Measurements from ENCODE around the gene AFF3. TPM values are rescaled to one million over a fixed set of nuclear protein-coding genes. Genes with fewer than 3 reads are reported as not detected.

AFF3 gene
- total and polyA plus RNA-seq, 7 experiments from 2014 or later: 3.0 to 24.1 (median 19.8) TPM

GRCh38 chr2:99787769-99788382, 354.5 kb downstream of the AFF3 start:
- H3K4me1 Mint-ChIP-seq: no peaks in the 10 kb centered on the region
- no peaks in the 10 kb centered on the region for H3K27me3 Mint-ChIP-seq
- no peak overlapping the region for H3K27ac ChIP-seq (ENCODE audit: low read depth, low read length)
- no peaks in the 10 kb centered on the region for H3K9me3 ChIP-seq (ENCODE audit: control insufficient read depth in 2 of 3, low read length in 3 of 3)
- H3K4me1 ChIP-seq (ENCODE audit: control insufficient read depth in 2 of 2, insufficient read depth in 2 of 2, low read length in 2 of 2): no peaks in the 10 kb centered on the region
- no peak overlapping the region for H3K4me3 Mint-ChIP-seq
- no peaks in the 10 kb centered on the region for H3K27me3 ChIP-seq (ENCODE audit: control insufficient read depth in 2 of 2, insufficient read depth in 2 of 2, low read length in 2 of 2)
- ATAC-seq (peak; percentile 67), DNase-seq (no peak)
- intact Hi-C loops (cut with micrococcal nuclease): no loop called here
- no peaks in the 10 kb centered on the region for H3K36me3 ChIP-seq (ENCODE audit: control insufficient read depth in 2 of 3, insufficient read depth in 3 of 3, low read length in 3 of 3)
- H3K4me3 ChIP-seq (ENCODE audit: low read length): no peak overlapping the region
- CTCF ChIA-PET: no interaction called here
- no peaks in the 10 kb centered on the region for H3K9me3 Mint-ChIP-seq
- no peak overlapping the region for H3K27ac Mint-ChIP-seq
- peaks cover 0 to 16% (median 0%) of the 10 kb centered on the region in 5 donors for H3K36me3 Mint-ChIP-seq
- POLR2A ChIA-PET: no interaction called here

- Histone ChIP-seq H3K36me3 (ENCODE audit: control insufficient read depth in 2 of 3, insufficient read depth in 3 of 3, low read length in 3 of 3) (no peaks in the 10 kb centered on the region), H3K4me3 (ENCODE audit: low read length) (no peak overlapping the region), H3K4me1 (ENCODE audit: control insufficient read depth in 2 of 2, insufficient read depth in 2 of 2, low read length in 2 of 2) (no peaks in the 10 kb centered on the region), H3K27ac (ENCODE audit: low read depth, low read length) (no peak overlapping the region), H3K9me3 (ENCODE audit: control insufficient read depth in 2 of 3, low read length in 3 of 3) (no peaks in the 10 kb centered on the region), H3K27me3 (ENCODE audit: control insufficient read depth in 2 of 2, insufficient read depth in 2 of 2, low read length in 2 of 2) (no peaks in the 10 kb centered on the region)
- Mint-ChIP-seq H3K4me1 (no peaks in the 10 kb centered on the region), H3K27me3 (no peaks in the 10 kb centered on the region), H3K4me3 (no peak overlapping the region), H3K9me3 (no peaks in the 10 kb centered on the region), H3K27ac (no peak overlapping the region), H3K36me3 (peaks cover 0 to 18% (median 5%) of the 10 kb centered on the region in 5 donors)
- ChIA-PET POLR2A (no interaction called here), CTCF (no interaction called here)
- intact Hi-C loops (cut with micrococcal nuclease): no loop called here
- ATAC-seq (no peak), DNase-seq (no peak)
Measured at GRCh38 chr2:99786636-99787390, 355.6 kb downstream of the AFF3 start.

GRCh38 chr2:99784946-99785345, 357.4 kb downstream of the AFF3 start:
- CTCF ChIA-PET: no interaction called here
- H3K9me3 ChIP-seq (ENCODE audit: control insufficient read depth in 2 of 3, low read length in 3 of 3): peaks cover 0 to 3% (median 0%) of the 10 kb centered on the region in 3 experiments
- H3K27me3 ChIP-seq (ENCODE audit: control insufficient read depth in 2 of 2, insufficient read depth in 2 of 2, low read length in 2 of 2): no peaks in the 10 kb centered on the region
- H3K27ac ChIP-seq (ENCODE audit: low read depth, low read length): no peak overlapping the region
- no peaks in the 10 kb centered on the region for H3K4me1 ChIP-seq (ENCODE audit: control insufficient read depth in 2 of 2, insufficient read depth in 2 of 2, low read length in 2 of 2)
- Mint-ChIP-seq H3K36me3 (peaks cover 0 to 27% (median 18%) of the 10 kb centered on the region in 5 donors), H3K9me3 (peaks cover 0 to 15% (median 11%) of the 10 kb centered on the region in 11 donors), H3K4me3 (no peak overlapping the region), H3K4me1 (peaks cover 0 to 3% (median 0%) of the 10 kb centered on the region in 7 donors), H3K27ac (no peak overlapping the region), H3K27me3 (no peaks in the 10 kb centered on the region)
- intact Hi-C loops (cut with micrococcal nuclease): no loop called here
- ATAC-seq (no peak), DNase-seq (no peak)
- H3K4me3 ChIP-seq (ENCODE audit: low read length): no peak overlapping the region
- POLR2A ChIA-PET: no interaction called here
- H3K36me3 ChIP-seq (ENCODE audit: control insufficient read depth in 2 of 3, insufficient read depth in 3 of 3, low read length in 3 of 3): no peaks in the 10 kb centered on the region

GRCh38 chr2:99784282-99784681, 358.1 kb downstream of the AFF3 start:
- Mint-ChIP-seq H3K4me1 (peaks cover 0 to 4% (median 0%) of the 10 kb centered on the region in 7 donors), H3K4me3 (no peak overlapping the region), H3K9me3 (peaks cover 2 to 21% (median 12%) of the 10 kb centered on the region in 11 donors), H3K27ac (no peak overlapping the region), H3K36me3 (peaks cover 0 to 29% (median 24%) of the 10 kb centered on the region in 5 donors), H3K27me3 (no peaks in the 10 kb centered on the region)
- DNase-seq (no peak), ATAC-seq (no peak)
- ChIA-PET POLR2A (no interaction called here), CTCF (no interaction called here)
- peaks cover 0 to 6% (median 0%) of the 10 kb centered on the region in 3 experiments for H3K9me3 ChIP-seq (ENCODE audit: control insufficient read depth in 2 of 3, low read length in 3 of 3)
- no peak overlapping the region for H3K4me3 ChIP-seq (ENCODE audit: low read length)
- H3K4me1 ChIP-seq (ENCODE audit: control insufficient read depth in 2 of 2, insufficient read depth in 2 of 2, low read length in 2 of 2): no peaks in the 10 kb centered on the region
- intact Hi-C loops (cut with micrococcal nuclease): no loop called here
- no peaks in the 10 kb centered on the region for H3K27me3 ChIP-seq (ENCODE audit: control insufficient read depth in 2 of 2, insufficient read depth in 2 of 2, low read length in 2 of 2)
- H3K27ac ChIP-seq (ENCODE audit: low read depth, low read length): no peak overlapping the region
- no peaks in the 10 kb centered on the region for H3K36me3 ChIP-seq (ENCODE audit: control insufficient read depth in 2 of 3, insufficient read depth in 3 of 3, low read length in 3 of 3)

GRCh38 chr2:99780276-99780675, 362.1 kb downstream of the AFF3 start:
- no peak overlapping the region for H3K27ac ChIP-seq (ENCODE audit: low read depth, low read length)
- no peaks in the 10 kb centered on the region for H3K27me3 Mint-ChIP-seq
- H3K27me3 ChIP-seq (ENCODE audit: control insufficient read depth in 2 of 2, insufficient read depth in 2 of 2, low read length in 2 of 2): no peaks in the 10 kb centered on the region
- no peaks in the 10 kb centered on the region for H3K36me3 ChIP-seq (ENCODE audit: control insufficient read depth in 2 of 3, insufficient read depth in 3 of 3, low read length in 3 of 3)
- H3K4me1 ChIP-seq (ENCODE audit: control insufficient read depth in 2 of 2, insufficient read depth in 2 of 2, low read length in 2 of 2): no peaks in the 10 kb centered on the region
- peaks cover 0 to 40% (median 38%) of the 10 kb centered on the region in 5 donors for H3K36me3 Mint-ChIP-seq
- no peak overlapping the region for H3K4me3 ChIP-seq (ENCODE audit: low read length)
- DNase-seq: no peak
- peaks cover 0 to 6% (median 0%) of the 10 kb centered on the region in 7 donors for H3K4me1 Mint-ChIP-seq
- H3K27ac Mint-ChIP-seq: no peak overlapping the region
- H3K9me3 Mint-ChIP-seq: peaks cover 6 to 33% (median 16%) of the 10 kb centered on the region in 11 donors
- peak overlapping the region in 1 of 10 donors; percentile 8 for H3K4me3 Mint-ChIP-seq
- ATAC-seq: no peak
- POLR2A ChIA-PET: interaction anchor here (0.8 kb wide), 1 partner anchor 519 kb away, joined by 3 read pairs; no protein-coding TSS in a partner anchor
- intact Hi-C loops (cut with micrococcal nuclease): no loop called here
- peaks cover 0 to 6% (median 0%) of the 10 kb centered on the region in 3 experiments for H3K9me3 ChIP-seq (ENCODE audit: control insufficient read depth in 2 of 3, low read length in 3 of 3)
- CTCF ChIA-PET: no interaction called here

GRCh38 chr2:99779276-99779675, 363.1 kb downstream of the AFF3 start:
- Mint-ChIP-seq H3K4me1 (peaks cover 0 to 7% (median 0%) of the 10 kb centered on the region in 7 donors), H3K36me3 (peaks cover 0 to 38% (median 37%) of the 10 kb centered on the region in 5 donors), H3K27ac (no peak overlapping the region), H3K27me3 (peaks cover 0 to under 1% (median 0%) of the 10 kb centered on the region in 5 donors), H3K9me3 (peaks cover 7 to 36% (median 16%) of the 10 kb centered on the region in 11 donors), H3K4me3 (no peak overlapping the region)
- Histone ChIP-seq H3K36me3 (ENCODE audit: control insufficient read depth in 2 of 3, insufficient read depth in 3 of 3, low read length in 3 of 3) (no peaks in the 10 kb centered on the region), H3K27me3 (ENCODE audit: control insufficient read depth in 2 of 2, insufficient read depth in 2 of 2, low read length in 2 of 2) (no peaks in the 10 kb centered on the region), H3K9me3 (ENCODE audit: control insufficient read depth in 2 of 3, low read length in 3 of 3) (peaks cover 0 to 6% (median 0%) of the 10 kb centered on the region in 3 experiments), H3K4me1 (ENCODE audit: control insufficient read depth in 2 of 2, insufficient read depth in 2 of 2, low read length in 2 of 2) (no peaks in the 10 kb centered on the region), H3K27ac (ENCODE audit: low read depth, low read length) (no peak overlapping the region), H3K4me3 (ENCODE audit: low read length) (no peak overlapping the region)
- ChIA-PET POLR2A (no interaction called here), CTCF (interaction anchor here (0.7 kb wide), 1 partner anchor 24 kb away, joined by 3 read pairs; no protein-coding TSS in a partner anchor)
- ATAC-seq (no peak), DNase-seq (no peak)
- intact Hi-C loops (cut with micrococcal nuclease): no loop called here
